Measurements from ENCODE around the gene TFDP1.

- TF ChIP-seq CTCF (IDR thresholded peaks at IDR 0.05): no peak
- TF ChIP-seq POLR2A (IDR thresholded peaks at IDR 0.05): no peak
- no peak for TF ChIP-seq POLR2AphosphoS5 (IDR thresholded peaks at IDR 0.05; ENCODE audit: insufficient read depth in 1 of 2, low read depth in 1 of 2)
Measured at GRCh38 chr13:113596321-113597200, 12.0 kb downstream of the TFDP1 start.

Measured in vagina (tissue), 2 donors.